Effector memory CD8-positive, alpha-beta T cell (primary cell): Measurements from ENCODE around the gene STK38L.

Source experiments
- ATAC-seq: fragments of 150-1000 bp; cut with Tn5 transposase; replicated peaks from 2 replicates; pipeline ENCODE4 v1.10.0; 2021; ENCODE audit warnings: mild to moderate bottlenecking, moderate library complexity
- DNase-seq, 3 experiments: peaks; one replicate each; pipeline ENCODE4 v3.0.0; 2021
- H3K27ac Mint-ChIP-seq, 2 donors: one replicate each; pipeline ENCODE4 v1.8.0; 2022; ENCODE audit warnings: mild to moderate bottlenecking in 2 of 2, mixed read lengths in 2 of 2, moderate library complexity in 2 of 2
- H3K27me3 Mint-ChIP-seq, 2 donors: one replicate each; pipeline ENCODE4 v1.8.0; 2022; ENCODE audit warnings: mixed read lengths in 2 of 2
- H3K36me3 Mint-ChIP-seq: one replicate; pipeline ENCODE4 v1.8.0; 2022; ENCODE audit warnings: mild to moderate bottlenecking, moderate library complexity, mixed read lengths; ENCODE audit not compliant: insufficient read depth
- H3K4me1 Mint-ChIP-seq, 2 donors: one replicate each; pipeline ENCODE4 v1.8.0; 2022; ENCODE audit warnings: low read depth in 2 of 2, mixed read lengths in 2 of 2
- H3K4me3 Mint-ChIP-seq, 2 donors: one replicate each; pipeline ENCODE4 v1.8.0; 2022; ENCODE audit warnings: mild to moderate bottlenecking in 2 of 2, mixed read lengths in 2 of 2, moderate library complexity in 2 of 2
- H3K9me3 Mint-ChIP-seq, 2 donors: one replicate each; pipeline ENCODE4 v1.8.0; 2022; ENCODE audit warnings: mixed read lengths in 2 of 2

Gene STK38L

DNA sequence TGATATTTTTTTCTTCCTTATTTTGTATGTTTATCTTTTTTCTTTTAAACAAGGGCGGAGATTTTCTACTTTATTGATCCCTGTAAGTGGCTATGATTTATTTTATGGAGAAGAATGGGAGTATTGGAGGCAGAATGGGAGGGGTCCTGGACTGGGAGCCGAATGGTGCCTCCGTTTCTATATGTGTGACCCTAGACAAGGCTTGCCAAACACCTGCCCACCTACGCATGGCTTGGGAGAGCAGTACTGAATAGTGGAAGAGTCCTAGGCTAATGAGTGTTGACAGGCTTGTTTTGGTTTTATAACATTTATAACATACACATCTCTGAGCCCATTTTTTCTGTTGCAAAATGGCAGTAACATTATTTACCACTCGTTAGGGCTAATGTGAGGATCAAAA, 29.0 kb downstream of the STK38L start:
- Mint-ChIP-seq H3K4me3 (no peak overlapping the region), H3K27me3 (no peaks in the 10 kb centered on the region), H3K9me3 (no peaks in the 10 kb centered on the region), H3K36me3 (no peaks in the 10 kb centered on the region), H3K27ac (no peak overlapping the region), H3K4me1 (peaks cover 9 to 29% of the 10 kb centered on the region in 2 donors)
- ATAC-seq (no peak), DNase-seq (no peak)

GRCh38 chr12:27274706-27275105, 30.6 kb downstream of the STK38L start:
- Mint-ChIP-seq H3K9me3 (no peaks in the 10 kb centered on the region), H3K36me3 (peaks cover 3% of the 10 kb centered on the region), H3K4me1 (peaks cover 9 to 34% of the 10 kb centered on the region in 2 donors), H3K27me3 (no peaks in the 10 kb centered on the region), H3K27ac (no peak overlapping the region), H3K4me3 (no peak overlapping the region)
- ATAC-seq (no peak), DNase-seq (no peak)

DNA sequence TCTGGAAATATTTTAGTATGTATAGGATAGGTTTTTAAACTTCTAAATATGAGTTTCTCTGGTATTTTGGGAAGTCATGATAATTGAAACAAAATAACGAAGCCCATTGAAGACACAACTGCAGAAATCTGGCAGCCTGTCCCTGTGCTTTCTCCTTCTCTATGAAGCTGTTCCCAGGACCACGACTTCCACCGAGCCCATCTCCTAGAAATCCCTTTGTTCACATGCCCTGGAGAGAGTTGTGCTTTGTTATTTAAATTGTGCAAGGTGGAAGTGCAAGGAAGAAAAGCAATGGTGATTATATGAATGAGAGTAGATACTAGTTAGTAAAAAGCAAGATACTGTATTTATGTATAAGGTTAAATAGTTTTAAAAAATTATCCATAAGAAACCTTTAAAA, 32.2 kb downstream of the STK38L start:
- H3K9me3 Mint-ChIP-seq = no peaks in the 10 kb centered on the region
- no peaks in the 10 kb centered on the region for H3K27me3 Mint-ChIP-seq
- H3K36me3 Mint-ChIP-seq = peaks cover 3% of the 10 kb centered on the region
- H3K4me3 Mint-ChIP-seq = no peak overlapping the region
- no peak for ATAC-seq
- DNase-seq = no peak
- no peak overlapping the region for H3K27ac Mint-ChIP-seq
- peaks cover 7 to 27% of the 10 kb centered on the region in 2 donors for H3K4me1 Mint-ChIP-seq

DNA sequence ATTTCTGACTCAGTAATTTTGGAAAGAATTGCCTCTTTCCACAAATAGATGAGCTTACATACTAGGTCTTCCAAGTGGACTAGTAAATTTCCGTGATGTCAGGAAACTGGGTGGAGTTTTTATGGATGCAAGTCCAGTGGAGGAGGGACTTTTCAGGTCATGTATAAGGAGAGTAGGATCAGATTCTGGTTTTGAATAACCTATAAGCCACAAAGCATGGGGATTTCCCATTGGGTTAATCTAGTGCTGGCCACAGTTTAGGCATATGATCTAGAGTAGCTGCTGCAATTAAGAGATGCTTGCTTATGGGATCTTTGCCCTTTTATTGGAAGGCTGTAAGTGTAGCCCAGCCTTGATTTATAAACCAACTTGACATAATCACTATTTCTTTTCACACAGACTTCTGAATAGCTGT, 33.8 kb downstream of the STK38L start:
- no peak for ATAC-seq

GRCh38 chr12:27279826-27280225, 35.7 kb downstream of the STK38L start:
- no peak overlapping the region for H3K4me3 Mint-ChIP-seq
- DNase-seq (no peak), ATAC-seq (no peak)
- H3K27me3 Mint-ChIP-seq = no peaks in the 10 kb centered on the region
- H3K36me3 Mint-ChIP-seq = peaks cover 3% of the 10 kb centered on the region
- H3K4me1 Mint-ChIP-seq = peaks cover 4 to 21% of the 10 kb centered on the region in 2 donors
- no peaks in the 10 kb centered on the region for H3K9me3 Mint-ChIP-seq
- no peak overlapping the region for H3K27ac Mint-ChIP-seq

More for the DNA sequence above, 33.8 kb downstream of the STK38L start:
- Mint-ChIP-seq H3K4me1 (peaks cover 7 to 25% of the 10 kb centered on the region in 2 donors), H3K4me3 (no peak overlapping the region), H3K9me3 (no peaks in the 10 kb centered on the region), H3K27me3 (no peaks in the 10 kb centered on the region), H3K27ac (no peak overlapping the region), H3K36me3 (peaks cover 3% of the 10 kb centered on the region)
- no peak for DNase-seq

DNA sequence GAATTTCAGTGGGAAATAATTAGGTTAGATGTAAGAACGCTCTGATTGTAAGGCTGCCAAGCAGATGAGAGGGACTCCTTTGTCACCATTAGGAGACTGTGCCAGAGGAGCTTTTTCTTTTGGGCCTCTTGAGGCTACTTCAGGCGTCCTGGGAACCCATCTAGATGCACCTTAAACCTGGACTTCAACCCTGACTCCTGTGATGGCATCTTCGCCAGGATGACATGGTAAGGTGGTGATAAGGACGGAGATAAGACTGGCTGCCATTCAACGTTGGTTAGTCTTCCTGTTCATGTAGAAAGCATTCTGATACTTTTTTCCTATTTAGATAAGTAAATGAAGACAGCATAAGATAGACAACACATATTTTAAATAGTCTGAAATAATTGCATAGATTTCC, 36.3 kb downstream of the STK38L start:
- Mint-ChIP-seq H3K27ac (no peak overlapping the region), H3K4me1 (peaks cover 4 to 21% of the 10 kb centered on the region in 2 donors), H3K4me3 (no peak overlapping the region), H3K36me3 (peaks cover 3% of the 10 kb centered on the region), H3K27me3 (no peaks in the 10 kb centered on the region), H3K9me3 (no peaks in the 10 kb centered on the region)
- DNase-seq (no peak), ATAC-seq (no peak)

DNA sequence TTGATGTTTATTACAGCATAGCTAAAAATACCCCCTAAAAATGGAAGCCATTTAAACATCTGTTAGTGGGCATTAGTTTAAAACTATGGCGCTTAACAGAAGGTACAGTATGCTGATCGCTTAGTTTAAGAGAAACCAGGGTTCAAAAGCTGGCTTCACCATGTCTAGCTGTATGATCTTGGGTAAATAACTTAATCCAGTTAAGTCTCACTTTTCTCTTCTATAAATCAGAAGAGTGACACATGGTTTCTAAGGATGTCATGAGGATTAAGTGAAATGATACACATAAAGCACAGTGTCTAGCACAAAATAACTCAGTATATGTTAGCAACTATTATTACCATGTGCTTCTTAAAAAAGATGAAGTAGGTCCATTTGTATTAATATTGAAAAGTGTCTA, 38.7 kb downstream of the STK38L start:
- H3K4me3 Mint-ChIP-seq = no peak overlapping the region
- ATAC-seq = no peak
- peaks cover 3% of the 10 kb centered on the region for H3K36me3 Mint-ChIP-seq
- peaks cover 3 to 9% of the 10 kb centered on the region in 2 donors for H3K4me1 Mint-ChIP-seq
- no peaks in the 10 kb centered on the region for H3K9me3 Mint-ChIP-seq
- DNase-seq = no peak
- no peak overlapping the region for H3K27ac Mint-ChIP-seq
- H3K27me3 Mint-ChIP-seq = no peaks in the 10 kb centered on the region

GRCh38 chr12:27284021-27284420, 39.9 kb downstream of the STK38L start:
- no peak for DNase-seq
- no peak for ATAC-seq
- Mint-ChIP-seq H3K4me3 (no peak overlapping the region), H3K9me3 (no peaks in the 10 kb centered on the region), H3K4me1 (peaks cover 3 to 4% of the 10 kb centered on the region in 2 donors), H3K27ac (no peak overlapping the region), H3K36me3 (peaks cover 3% of the 10 kb centered on the region), H3K27me3 (no peaks in the 10 kb centered on the region)

- no peak overlapping the region for H3K27ac Mint-ChIP-seq
- H3K4me3 Mint-ChIP-seq = no peak overlapping the region
- ATAC-seq (no peak), DNase-seq (no peak)
- H3K9me3 Mint-ChIP-seq = no peaks in the 10 kb centered on the region
- no peaks in the 10 kb centered on the region for H3K27me3 Mint-ChIP-seq
- H3K36me3 Mint-ChIP-seq = no peaks in the 10 kb centered on the region
- peaks cover 3 to 4% of the 10 kb centered on the region in 2 donors for H3K4me1 Mint-ChIP-seq
These were observed 40.7 kb downstream of the STK38L start for GRCh38 chr12:27284751-27285150.

- Mint-ChIP-seq H3K9me3 (no peaks in the 10 kb centered on the region), H3K27ac (no peak overlapping the region), H3K36me3 (no peaks in the 10 kb centered on the region), H3K4me1 (peaks cover 3 to 5% of the 10 kb centered on the region in 2 donors), H3K27me3 (no peaks in the 10 kb centered on the region), H3K4me3 (no peak overlapping the region)
- DNase-seq (no peak), ATAC-seq (no peak)
These were observed 41.3 kb downstream of the STK38L start for GRCh38 chr12:27285403-27285802.

DNA sequence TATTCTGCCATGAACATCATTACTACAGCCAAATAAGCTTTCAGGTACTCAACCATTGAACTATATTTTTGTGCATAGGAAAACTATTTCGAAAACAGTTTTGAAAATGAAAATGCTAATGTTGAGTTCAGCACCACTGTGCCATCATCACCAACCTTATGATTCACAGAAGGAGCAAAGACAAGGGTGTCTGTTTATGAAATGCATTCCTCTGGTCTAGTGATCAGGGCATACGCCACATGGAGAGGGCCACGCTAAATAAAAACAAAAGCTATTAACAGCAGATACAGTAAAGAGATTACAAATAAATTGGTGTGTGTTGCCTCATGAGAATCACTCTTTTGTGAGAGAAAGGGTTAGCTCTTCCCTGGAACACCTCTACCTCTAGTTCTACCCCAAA, 45.3 kb downstream of the STK38L start:
- H3K4me1 Mint-ChIP-seq = peaks cover 4 to 5% of the 10 kb centered on the region in 2 donors
- no peaks in the 10 kb centered on the region for H3K27me3 Mint-ChIP-seq
- no peaks in the 10 kb centered on the region for H3K36me3 Mint-ChIP-seq
- no peak overlapping the region for H3K4me3 Mint-ChIP-seq
- no peak for DNase-seq
- H3K9me3 Mint-ChIP-seq = no peaks in the 10 kb centered on the region
- no peak overlapping the region for H3K27ac Mint-ChIP-seq
- no peak for ATAC-seq

- Mint-ChIP-seq H3K4me3 (no peak overlapping the region), H3K27ac (peak overlapping the region in 1 of 2 donors; percentile 6), H3K4me1 (peaks cover 2 to 4% of the 10 kb centered on the region in 2 donors), H3K9me3 (no peaks in the 10 kb centered on the region), H3K36me3 (no peaks in the 10 kb centered on the region), H3K27me3 (no peaks in the 10 kb centered on the region)
- ATAC-seq = no peak
- DNase-seq = no peak
These were observed 46.5 kb downstream of the STK38L start for GRCh38 chr12:27290501-27291168.

DNA sequence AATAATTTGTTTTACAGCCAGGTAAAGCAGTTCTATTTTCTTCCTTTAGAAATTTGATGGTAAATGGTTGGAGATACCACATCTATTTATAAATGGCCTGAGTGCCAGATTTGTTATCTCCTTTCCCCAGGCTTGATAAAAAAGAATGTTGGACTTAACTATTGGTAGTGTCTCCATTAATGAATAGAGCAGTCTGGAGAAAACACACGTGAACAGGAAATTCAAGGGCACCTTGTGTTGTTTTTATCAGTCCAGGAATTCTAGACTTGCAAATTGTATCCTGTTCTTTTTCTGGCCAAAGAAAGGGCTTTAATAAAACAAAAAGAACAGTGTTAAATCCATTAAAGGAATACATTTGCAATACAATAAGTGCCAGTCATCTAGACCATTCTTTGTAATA, 47.8 kb downstream of the STK38L start:
- no peak for ATAC-seq
- Mint-ChIP-seq H3K36me3 (no peaks in the 10 kb centered on the region), H3K27me3 (no peaks in the 10 kb centered on the region)

DNA sequence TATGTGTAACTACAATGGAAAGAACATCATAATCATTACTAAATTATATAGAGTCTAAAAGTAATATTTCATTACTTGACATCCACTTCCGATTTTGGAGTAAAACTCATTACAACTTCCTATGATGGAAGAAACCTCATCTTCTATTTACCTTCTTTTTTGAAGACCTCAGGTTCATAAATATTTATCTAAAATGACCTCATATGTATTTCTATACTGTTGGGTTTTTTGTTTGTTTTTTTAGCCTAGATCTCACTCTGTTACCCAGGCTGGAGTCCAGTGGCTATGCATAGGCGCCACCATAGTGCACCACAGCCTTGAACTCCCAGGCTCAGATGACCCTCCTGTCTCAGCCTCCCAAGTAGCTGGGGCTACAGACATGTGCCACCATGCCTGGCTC, 48.6 kb downstream of the STK38L start:
- Mint-ChIP-seq H3K4me1 (peaks cover 2 to 4% of the 10 kb centered on the region in 2 donors), H3K4me3 (no peak overlapping the region), H3K36me3 (no peaks in the 10 kb centered on the region), H3K9me3 (no peaks in the 10 kb centered on the region), H3K27me3 (no peaks in the 10 kb centered on the region), H3K27ac (no peak overlapping the region)
- ATAC-seq (no peak), DNase-seq (no peak)

More for the DNA sequence above, 47.8 kb downstream of the STK38L start:
- no peak for DNase-seq
- Mint-ChIP-seq H3K4me1 (peaks cover 2 to 4% of the 10 kb centered on the region in 2 donors), H3K27ac (no peak overlapping the region), H3K9me3 (no peaks in the 10 kb centered on the region), H3K4me3 (no peak overlapping the region)
